Activated naive CD8-positive, alpha-beta T cell (primary cell): ENCODE measurements around the gene CCDC92.

Experiments used
- H3K27ac Mint-ChIP-seq: one replicate; pipeline ENCODE4 v1.8.0; 2021; ENCODE audit warnings: mixed read lengths
- H3K27me3 Mint-ChIP-seq: one replicate; pipeline ENCODE4 v1.8.0; 2021; ENCODE audit warnings: mixed read lengths
- H3K36me3 Mint-ChIP-seq: one replicate; pipeline ENCODE4 v1.8.0; 2021; ENCODE audit warnings: mixed read lengths
- H3K4me1 Mint-ChIP-seq: one replicate; pipeline ENCODE4 v1.8.0; 2021; ENCODE audit warnings: low read depth, mixed read lengths
- H3K4me3 Mint-ChIP-seq: one replicate; pipeline ENCODE4 v1.8.0; 2021; ENCODE audit warnings: mild to moderate bottlenecking, mixed read lengths
- H3K9me3 Mint-ChIP-seq: one replicate; pipeline ENCODE4 v1.8.0; 2021; ENCODE audit warnings: low read depth, mixed read lengths

The CCDC92 gene

GRCh38 chr12:124007826-124008570, 35.4 kb upstream of the CCDC92 start:
- Mint-ChIP-seq H3K4me1 (peaks cover 31% of the 10 kb centered on the region), H3K9me3 (no peaks in the 10 kb centered on the region), H3K27ac (peak overlapping the region; percentile 6), H3K36me3 (peaks cover 17% of the 10 kb centered on the region), H3K27me3 (no peaks in the 10 kb centered on the region), H3K4me3 (no peak overlapping the region)

- H3K9me3 Mint-ChIP-seq, result no peaks in the 10 kb centered on the region
- no peaks in the 10 kb centered on the region for H3K27me3 Mint-ChIP-seq
- H3K27ac Mint-ChIP-seq, result peak overlapping the region; percentile 88
- peaks cover 31% of the 10 kb centered on the region for H3K4me1 Mint-ChIP-seq
- H3K36me3 Mint-ChIP-seq, result peaks cover 11% of the 10 kb centered on the region
- H3K4me3 Mint-ChIP-seq, result peak overlapping the region; percentile 66
These were observed 34.4 kb upstream of the CCDC92 start for GRCh38 chr12:124006846-124007713.

GRCh38 chr12:124006085-124006845, 33.6 kb upstream of the CCDC92 start:
- peaks cover 8% of the 10 kb centered on the region for H3K36me3 Mint-ChIP-seq
- H3K27me3 Mint-ChIP-seq, result no peaks in the 10 kb centered on the region
- no peaks in the 10 kb centered on the region for H3K9me3 Mint-ChIP-seq
- peak overlapping the region; percentile 66 for H3K4me3 Mint-ChIP-seq
- H3K27ac Mint-ChIP-seq, result peak overlapping the region; percentile 88
- peaks cover 31% of the 10 kb centered on the region for H3K4me1 Mint-ChIP-seq

GRCh38 chr12:124004233-124004875, 31.7 kb upstream of the CCDC92 start:
- Mint-ChIP-seq H3K27ac (no peak overlapping the region), H3K4me3 (no peak overlapping the region), H3K9me3 (no peaks in the 10 kb centered on the region), H3K36me3 (peaks cover 2% of the 10 kb centered on the region), H3K4me1 (peaks cover 29% of the 10 kb centered on the region), H3K27me3 (no peaks in the 10 kb centered on the region)

- Mint-ChIP-seq H3K27ac (no peak overlapping the region), H3K9me3 (no peaks in the 10 kb centered on the region), H3K36me3 (peaks cover 8% of the 10 kb centered on the region), H3K27me3 (no peaks in the 10 kb centered on the region), H3K4me1 (peaks cover 22% of the 10 kb centered on the region), H3K4me3 (no peak overlapping the region)
These were observed 30.0 kb upstream of the CCDC92 start for GRCh38 chr12:124002654-124003053.

GRCh38 chr12:124002021-124002644, 29.5 kb upstream of the CCDC92 start:
- Mint-ChIP-seq H3K9me3 (no peaks in the 10 kb centered on the region), H3K27me3 (no peaks in the 10 kb centered on the region), H3K36me3 (peaks cover 8% of the 10 kb centered on the region), H3K4me1 (peaks cover 21% of the 10 kb centered on the region), H3K27ac (no peak overlapping the region), H3K4me3 (no peak overlapping the region)

GRCh38 chr12:124001343-124001742, 28.7 kb upstream of the CCDC92 start:
- H3K27me3 Mint-ChIP-seq, result no peaks in the 10 kb centered on the region
- H3K27ac Mint-ChIP-seq, result no peak overlapping the region
- H3K4me3 Mint-ChIP-seq, result no peak overlapping the region
- peaks cover 8% of the 10 kb centered on the region for H3K36me3 Mint-ChIP-seq
- no peaks in the 10 kb centered on the region for H3K9me3 Mint-ChIP-seq
- peaks cover 16% of the 10 kb centered on the region for H3K4me1 Mint-ChIP-seq

GRCh38 chr12:124000111-124000510, 27.5 kb upstream of the CCDC92 start:
- Mint-ChIP-seq H3K36me3 (peaks cover 9% of the 10 kb centered on the region), H3K4me1 (peaks cover 20% of the 10 kb centered on the region), H3K27ac (no peak overlapping the region), H3K4me3 (no peak overlapping the region), H3K9me3 (no peaks in the 10 kb centered on the region), H3K27me3 (no peaks in the 10 kb centered on the region)

- no peaks in the 10 kb centered on the region for H3K9me3 Mint-ChIP-seq
- H3K36me3 Mint-ChIP-seq, result peaks cover 13% of the 10 kb centered on the region
- H3K4me1 Mint-ChIP-seq, result peaks cover 27% of the 10 kb centered on the region
- H3K4me3 Mint-ChIP-seq, result no peak overlapping the region
- no peaks in the 10 kb centered on the region for H3K27me3 Mint-ChIP-seq
- H3K27ac Mint-ChIP-seq, result no peak overlapping the region
These were observed 26.3 kb upstream of the CCDC92 start for GRCh38 chr12:123998991-123999359.

- H3K27ac Mint-ChIP-seq, result no peak overlapping the region
These were observed 25.8 kb upstream of the CCDC92 start for GRCh38 chr12:123998344-123998990.

GRCh38 chr12:123997908-123998307, 25.3 kb upstream of the CCDC92 start:
- H3K9me3 Mint-ChIP-seq, result no peaks in the 10 kb centered on the region
- no peak overlapping the region for H3K27ac Mint-ChIP-seq
- no peaks in the 10 kb centered on the region for H3K27me3 Mint-ChIP-seq
- H3K4me3 Mint-ChIP-seq, result no peak overlapping the region
- H3K36me3 Mint-ChIP-seq, result peaks cover 13% of the 10 kb centered on the region
- H3K4me1 Mint-ChIP-seq, result peaks cover 31% of the 10 kb centered on the region

More at GRCh38 chr12:123998344-123998990, 25.8 kb upstream of the CCDC92 start:
- Mint-ChIP-seq H3K27me3 (no peaks in the 10 kb centered on the region), H3K36me3 (peaks cover 13% of the 10 kb centered on the region), H3K4me3 (no peak overlapping the region), H3K4me1 (peaks cover 31% of the 10 kb centered on the region), H3K9me3 (no peaks in the 10 kb centered on the region)

- Mint-ChIP-seq H3K9me3 (no peaks in the 10 kb centered on the region), H3K27me3 (no peaks in the 10 kb centered on the region), H3K27ac (no peak overlapping the region), H3K4me1 (peaks cover 33% of the 10 kb centered on the region), H3K4me3 (no peak overlapping the region), H3K36me3 (peaks cover 13% of the 10 kb centered on the region)
These were observed 24.6 kb upstream of the CCDC92 start for GRCh38 chr12:123997033-123997822.

GRCh38 chr12:123996581-123996980, 23.9 kb upstream of the CCDC92 start:
- Mint-ChIP-seq H3K9me3 (no peaks in the 10 kb centered on the region), H3K4me3 (no peak overlapping the region), H3K4me1 (peaks cover 33% of the 10 kb centered on the region), H3K36me3 (peaks cover 13% of the 10 kb centered on the region), H3K27ac (no peak overlapping the region), H3K27me3 (no peaks in the 10 kb centered on the region)
